ENCODE data around the gene RPL29.
"Not testable (repeated sequence)": the region's sequence is repeated elsewhere in the genome, so short reads cannot be mapped to it uniquely, and the experiment has no call there.

Gene RPL29

GRCh38 chr3:52001443-52001974 lies 5.8 kb upstream of the RPL29 start:
- DNase-seq (ENCODE audit: low spot score) = peak; percentile 95
- in situ Hi-C loops (cut with MboI; ENCODE audit: low sequenced_read_pairs, unreplicated experiment) = loop anchor here (5.0 kb wide), 1 partner anchor 141 kb away; no protein-coding TSS in a partner anchor
- TF ChIP-seq CTCF (IDR thresholded peaks at IDR 0.05; ENCODE audit: borderline replicate concordance, control extremely low read depth, extremely low read depth, insufficient read depth, missing control alignments) = peak; percentile 91

GRCh38 chr3:51999846-52000245 lies 4.2 kb upstream of the RPL29 start:
- in situ Hi-C loops (cut with MboI; ENCODE audit: low sequenced_read_pairs, unreplicated experiment) = loop anchor here (5.0 kb wide), 1 partner anchor 142 kb away; no protein-coding TSS in a partner anchor
- no peak for DNase-seq (ENCODE audit: low spot score)
- no peak for TF ChIP-seq CTCF (IDR thresholded peaks at IDR 0.05; ENCODE audit: borderline replicate concordance, control extremely low read depth, extremely low read depth, insufficient read depth, missing control alignments)

- TF ChIP-seq CTCF (IDR thresholded peaks at IDR 0.05; ENCODE audit: borderline replicate concordance, control extremely low read depth, extremely low read depth, insufficient read depth, missing control alignments) = no peak
- in situ Hi-C loops (cut with MboI; ENCODE audit: low sequenced_read_pairs, unreplicated experiment) = no loop called here
- DNase-seq (ENCODE audit: low spot score) = no peak
Measured at GRCh38 chr3:51998774-51999173, 3.1 kb upstream of the RPL29 start.

GRCh38 chr3:51997935-51998596 lies 2.4 kb upstream of the RPL29 start:
- in situ Hi-C loops (cut with MboI; ENCODE audit: low sequenced_read_pairs, unreplicated experiment) = no loop called here
- no peak for TF ChIP-seq CTCF (IDR thresholded peaks at IDR 0.05; ENCODE audit: borderline replicate concordance, control extremely low read depth, extremely low read depth, insufficient read depth, missing control alignments)
- DNase-seq (ENCODE audit: low spot score) = no peak

- in situ Hi-C loops (cut with MboI; ENCODE audit: low sequenced_read_pairs, unreplicated experiment) = no loop called here
- no peak for DNase-seq (ENCODE audit: low spot score)
- no peak for TF ChIP-seq CTCF (IDR thresholded peaks at IDR 0.05; ENCODE audit: borderline replicate concordance, control extremely low read depth, extremely low read depth, insufficient read depth, missing control alignments)
Measured at GRCh38 chr3:51997172-51997571, 1.5 kb upstream of the RPL29 start.

- TF ChIP-seq CTCF (IDR thresholded peaks at IDR 0.05; ENCODE audit: borderline replicate concordance, control extremely low read depth, extremely low read depth, insufficient read depth, missing control alignments) = no peak
- in situ Hi-C loops (cut with MboI; ENCODE audit: low sequenced_read_pairs, unreplicated experiment) = no loop called here
- no peak for DNase-seq (ENCODE audit: low spot score)
Measured at GRCh38 chr3:51994530-51994929, 1.2 kb downstream of the RPL29 start.

GRCh38 chr3:51993657-51994056 lies 2.0 kb downstream of the RPL29 start:
- in situ Hi-C loops (cut with MboI; ENCODE audit: low sequenced_read_pairs, unreplicated experiment); DNase-seq (ENCODE audit: low spot score): not testable (repeated sequence)

All from GM13976 (cell line).